PC-3 (cell line): ENCODE data around the gene CSRP2.

Experiments used
- EZH2 ChIP-seq: fragments of 300-600 bp; sonication (generic); IDR thresholded peaks from one replicate; pipeline ENCODE4 v1.6.1; 2017; ENCODE audit warnings: antibody characterized with exemption, mild to moderate bottlenecking, low read length; ENCODE audit not compliant: unreplicated experiment
- TF ChIP-seq, protein P1 (sequence below): fragments of 300-600 bp; sonication (generic); conservative IDR thresholded peaks from 2 replicates; pipeline ENCODE4 v1.5.1; 2017; ENCODE audit warnings: antibody characterized with exemption, low read depth, mild to moderate bottlenecking, low read length

DNA sequence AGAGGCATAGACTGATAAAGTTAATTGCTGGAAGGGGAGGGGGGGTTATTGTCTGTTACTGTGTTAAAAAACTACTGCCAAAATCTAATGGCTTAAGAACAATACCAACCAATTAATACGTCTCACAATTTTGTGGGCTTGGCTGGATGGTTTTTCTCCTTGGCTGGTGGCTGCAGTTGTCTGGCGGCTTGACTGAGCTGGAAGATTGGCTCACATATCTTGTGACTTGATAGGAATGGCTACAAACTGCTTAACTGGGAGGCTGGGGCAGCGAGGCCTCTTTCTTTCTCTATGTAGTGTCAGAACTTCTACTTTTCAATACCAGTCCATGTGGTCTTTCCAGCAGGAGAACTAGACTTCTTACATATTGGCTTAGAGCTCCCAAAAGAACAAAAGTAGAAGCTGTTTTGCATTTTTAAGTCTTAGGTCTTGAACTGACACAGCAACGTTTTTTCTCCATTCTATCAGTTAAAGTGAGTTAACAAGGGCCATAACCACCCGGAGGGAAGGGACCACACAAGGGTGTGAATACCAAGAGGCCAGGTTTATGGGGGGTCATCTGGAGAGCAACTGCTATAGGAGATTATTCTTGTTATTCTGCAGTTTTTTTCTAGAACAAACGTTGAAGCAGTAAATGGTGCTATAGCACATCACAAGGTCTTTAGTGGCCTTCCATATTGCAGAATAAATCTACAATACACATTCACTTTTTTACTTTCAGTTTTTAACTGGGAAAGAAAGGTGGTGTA, 68.0 kb downstream of the CSRP2 start:
- TF ChIP-seq, protein P1, sequence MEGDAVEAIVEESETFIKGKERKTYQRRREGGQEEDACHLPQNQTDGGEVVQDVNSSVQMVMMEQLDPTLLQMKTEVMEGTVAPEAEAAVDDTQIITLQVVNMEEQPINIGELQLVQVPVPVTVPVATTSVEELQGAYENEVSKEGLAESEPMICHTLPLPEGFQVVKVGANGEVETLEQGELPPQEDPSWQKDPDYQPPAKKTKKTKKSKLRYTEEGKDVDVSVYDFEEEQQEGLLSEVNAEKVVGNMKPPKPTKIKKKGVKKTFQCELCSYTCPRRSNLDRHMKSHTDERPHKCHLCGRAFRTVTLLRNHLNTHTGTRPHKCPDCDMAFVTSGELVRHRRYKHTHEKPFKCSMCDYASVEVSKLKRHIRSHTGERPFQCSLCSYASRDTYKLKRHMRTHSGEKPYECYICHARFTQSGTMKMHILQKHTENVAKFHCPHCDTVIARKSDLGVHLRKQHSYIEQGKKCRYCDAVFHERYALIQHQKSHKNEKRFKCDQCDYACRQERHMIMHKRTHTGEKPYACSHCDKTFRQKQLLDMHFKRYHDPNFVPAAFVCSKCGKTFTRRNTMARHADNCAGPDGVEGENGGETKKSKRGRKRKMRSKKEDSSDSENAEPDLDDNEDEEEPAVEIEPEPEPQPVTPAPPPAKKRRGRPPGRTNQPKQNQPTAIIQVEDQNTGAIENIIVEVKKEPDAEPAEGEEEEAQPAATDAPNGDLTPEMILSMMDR = no peak
- no peak for TF ChIP-seq EZH2
